ENCODE measurements around the gene LRRC8C.

Gene LRRC8C

DNA sequence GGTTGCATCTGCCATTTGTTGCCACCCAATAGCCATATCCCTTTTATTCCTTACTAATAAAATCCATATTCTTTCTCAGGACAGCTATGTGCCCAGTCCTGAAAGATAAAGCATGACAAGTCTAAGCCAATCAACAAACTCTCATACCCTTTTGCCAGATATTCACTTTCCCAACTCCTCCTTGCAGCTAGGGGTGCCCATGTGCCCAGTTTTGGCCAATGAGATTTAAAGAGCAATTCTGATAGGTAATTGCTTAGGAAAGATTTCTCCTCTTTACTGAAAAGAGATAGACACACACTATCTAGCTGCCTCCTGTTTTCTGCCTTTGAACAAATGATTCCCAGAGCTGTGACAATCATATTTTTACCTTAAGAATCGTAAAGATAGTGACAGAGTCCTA, 132.9 kb downstream of the LRRC8C start:
- DNase-seq (ENCODE audit: low spot score) = no peak

GRCh38 chr1:89767618-89768017, 134.7 kb downstream of the LRRC8C start:
- DNase-seq (ENCODE audit: low spot score) = no peak

Measured in RKO (cell line).